Measurements from ENCODE around the gene DAPK3. TPM values are rescaled to one million over a fixed set of nuclear protein-coding genes. Genes with fewer than 3 reads are reported as not detected.

DAPK3 gene
- total RNA-seq, 2 donors from 2014 or later, result 89.9 to 106 TPM

DNA sequence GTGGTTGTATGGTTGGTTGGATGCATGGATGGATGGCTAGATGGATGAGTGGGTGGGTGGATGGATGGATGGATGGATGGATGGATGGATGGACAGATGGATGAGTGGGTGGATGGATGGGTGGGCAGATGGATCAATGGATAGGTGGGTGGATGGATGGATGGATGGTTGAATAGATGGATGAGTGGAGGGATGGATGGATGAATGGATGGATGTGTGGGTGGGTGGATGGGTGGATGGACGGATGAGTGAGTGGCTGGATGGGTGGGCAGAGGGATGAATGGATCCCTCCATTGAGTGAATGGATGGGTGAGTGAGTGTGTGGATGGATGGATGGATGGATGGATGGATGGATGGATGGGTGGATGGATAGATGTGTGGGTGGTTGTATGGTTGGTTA, 47.0 kb downstream of the DAPK3 start:
- Histone ChIP-seq H3K27me3 (ENCODE audit: control insufficient read depth, insufficient read depth, low read length, poor library complexity, severe bottlenecking) (no peaks in the 10 kb centered on the region), H3K9ac (ENCODE audit: extremely low read depth, low read length, poor library complexity, severe bottlenecking) (no peak overlapping the region), H3K27ac (ENCODE audit: low read depth, low read length) (no peak overlapping the region), H3K4me1 (ENCODE audit: control insufficient read depth, insufficient read depth, low read length) (no peaks in the 10 kb centered on the region), H3K9me3 (ENCODE audit: control insufficient read depth, low read length) (peaks cover 5% of the 10 kb centered on the region), H3K36me3 (ENCODE audit: control insufficient read depth, insufficient read depth, low read length) (no peaks in the 10 kb centered on the region), H3K4me3 (ENCODE audit: low read length) (no peak overlapping the region)
- Mint-ChIP-seq H3K36me3 (ENCODE audit: low read depth) (peaks cover 3% of the 10 kb centered on the region), H3K27me3 (ENCODE audit: insufficient read depth) (no peaks in the 10 kb centered on the region), H3K4me3 (no peak overlapping the region), H3K4me1 (no peaks in the 10 kb centered on the region), H3K27ac (no peak overlapping the region), H3K9me3 (peaks cover 5% of the 10 kb centered on the region)
- TF ChIP-seq, protein P1, sequence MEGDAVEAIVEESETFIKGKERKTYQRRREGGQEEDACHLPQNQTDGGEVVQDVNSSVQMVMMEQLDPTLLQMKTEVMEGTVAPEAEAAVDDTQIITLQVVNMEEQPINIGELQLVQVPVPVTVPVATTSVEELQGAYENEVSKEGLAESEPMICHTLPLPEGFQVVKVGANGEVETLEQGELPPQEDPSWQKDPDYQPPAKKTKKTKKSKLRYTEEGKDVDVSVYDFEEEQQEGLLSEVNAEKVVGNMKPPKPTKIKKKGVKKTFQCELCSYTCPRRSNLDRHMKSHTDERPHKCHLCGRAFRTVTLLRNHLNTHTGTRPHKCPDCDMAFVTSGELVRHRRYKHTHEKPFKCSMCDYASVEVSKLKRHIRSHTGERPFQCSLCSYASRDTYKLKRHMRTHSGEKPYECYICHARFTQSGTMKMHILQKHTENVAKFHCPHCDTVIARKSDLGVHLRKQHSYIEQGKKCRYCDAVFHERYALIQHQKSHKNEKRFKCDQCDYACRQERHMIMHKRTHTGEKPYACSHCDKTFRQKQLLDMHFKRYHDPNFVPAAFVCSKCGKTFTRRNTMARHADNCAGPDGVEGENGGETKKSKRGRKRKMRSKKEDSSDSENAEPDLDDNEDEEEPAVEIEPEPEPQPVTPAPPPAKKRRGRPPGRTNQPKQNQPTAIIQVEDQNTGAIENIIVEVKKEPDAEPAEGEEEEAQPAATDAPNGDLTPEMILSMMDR (conservative IDR thresholded peaks at IDR 0.05), result no peak
- no peak for DNase-seq
- 71% methylated on average over 1 of the region's 1 CpG; no CpG with 5 or more reads in 1 of the 2 experiments for WGBS, 2 experiments (ENCODE audit: insufficient coverage in 1 of 2, insufficient read length in 1 of 2)

DNA sequence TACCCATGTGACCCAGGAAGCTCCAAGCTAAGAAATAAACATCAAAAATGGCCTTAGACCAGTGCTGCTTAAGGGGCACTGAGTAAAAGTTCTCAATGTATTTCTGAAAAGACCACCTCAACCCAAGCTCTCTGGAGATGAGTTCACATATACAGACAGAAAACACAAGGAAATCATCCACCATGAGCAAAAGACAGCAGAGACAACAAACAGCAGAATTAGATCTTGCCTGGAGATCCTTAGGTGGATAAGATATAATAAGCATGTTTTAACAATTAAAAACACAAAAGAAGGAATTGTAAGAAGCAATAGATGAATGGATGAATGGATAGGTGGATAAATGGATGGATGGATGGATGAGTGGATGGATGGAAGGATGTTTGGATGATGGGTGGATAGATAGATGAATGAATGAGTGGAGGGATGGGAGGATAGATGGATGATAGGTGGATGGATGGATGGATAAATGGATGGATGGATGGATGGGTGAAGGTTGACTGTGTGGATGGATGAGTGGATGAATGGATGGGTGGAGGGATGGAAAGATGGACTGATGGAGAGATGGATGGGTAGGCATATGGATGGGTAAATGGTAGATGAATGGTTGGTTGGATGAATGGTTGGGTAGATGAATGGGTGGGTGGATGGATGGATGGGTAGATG, 47.7 kb downstream of the DAPK3 start:
- H3K27me3 ChIP-seq (ENCODE audit: control insufficient read depth, insufficient read depth, low read length, poor library complexity, severe bottlenecking), result no peaks in the 10 kb centered on the region

DNA sequence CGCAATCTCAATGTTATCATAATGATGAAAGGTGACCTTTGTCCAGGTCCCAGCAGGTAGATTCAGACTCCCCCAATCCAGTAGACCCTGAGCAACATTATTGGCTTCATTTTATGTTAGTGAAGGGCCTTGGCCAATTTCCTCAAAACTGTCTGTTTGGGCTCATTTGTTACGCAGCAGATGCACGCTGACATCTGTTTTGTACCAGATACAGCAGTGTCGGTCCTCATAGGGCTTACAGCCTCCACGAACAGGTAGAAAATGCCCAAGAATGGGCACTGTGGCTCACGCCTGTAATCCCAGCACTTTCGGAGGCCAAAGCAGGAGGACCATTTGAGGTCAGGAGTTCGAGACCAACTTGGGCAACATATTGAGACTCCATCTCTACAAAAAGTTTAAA, 51.1 kb downstream of the DAPK3 start:
- DNase-seq, result no peak
- Histone ChIP-seq H3K9ac (ENCODE audit: extremely low read depth, low read length, poor library complexity, severe bottlenecking) (no peak overlapping the region), H3K4me3 (ENCODE audit: low read length) (peak overlapping the region; percentile 60), H3K27ac (ENCODE audit: low read depth, low read length) (no peak overlapping the region), H3K4me1 (ENCODE audit: control insufficient read depth, insufficient read depth, low read length) (no peaks in the 10 kb centered on the region), H3K36me3 (ENCODE audit: control insufficient read depth, insufficient read depth, low read length) (no peaks in the 10 kb centered on the region), H3K9me3 (ENCODE audit: control insufficient read depth, low read length) (peaks cover 5% of the 10 kb centered on the region), H3K27me3 (ENCODE audit: control insufficient read depth, insufficient read depth, low read length, poor library complexity, severe bottlenecking) (no peaks in the 10 kb centered on the region)
- H3K4me3 Mint-ChIP-seq, result no peak overlapping the region
- H3K4me1 Mint-ChIP-seq, result no peaks in the 10 kb centered on the region
- no peaks in the 10 kb centered on the region for H3K27me3 Mint-ChIP-seq (ENCODE audit: insufficient read depth)
- peaks cover 9% of the 10 kb centered on the region for H3K9me3 Mint-ChIP-seq
- 92% methylated on average over 7 to 8 of the region's 8 CpGs for WGBS, 2 experiments (ENCODE audit: insufficient coverage in 1 of 2, insufficient read length in 1 of 2)
- H3K36me3 Mint-ChIP-seq (ENCODE audit: low read depth), result peaks cover 10% of the 10 kb centered on the region
- TF ChIP-seq, protein P1 (conservative IDR thresholded peaks at IDR 0.05), result no peak
- no peak overlapping the region for H3K27ac Mint-ChIP-seq

More for the DNA sequence above, 47.7 kb downstream of the DAPK3 start:
- TF ChIP-seq, protein P1 (conservative IDR thresholded peaks at IDR 0.05), result no peak
- DNase-seq, result no peak
- Mint-ChIP-seq H3K4me3 (no peak overlapping the region), H3K4me1 (no peaks in the 10 kb centered on the region), H3K27me3 (ENCODE audit: insufficient read depth) (no peaks in the 10 kb centered on the region), H3K36me3 (ENCODE audit: low read depth) (peaks cover 5% of the 10 kb centered on the region), H3K9me3 (peaks cover 5% of the 10 kb centered on the region), H3K27ac (no peak overlapping the region)
- Histone ChIP-seq H3K4me1 (ENCODE audit: control insufficient read depth, insufficient read depth, low read length) (no peaks in the 10 kb centered on the region), H3K9ac (ENCODE audit: extremely low read depth, low read length, poor library complexity, severe bottlenecking) (no peak overlapping the region), H3K4me3 (ENCODE audit: low read length) (no peak overlapping the region), H3K36me3 (ENCODE audit: control insufficient read depth, insufficient read depth, low read length) (no peaks in the 10 kb centered on the region), H3K9me3 (ENCODE audit: control insufficient read depth, low read length) (peaks cover 5% of the 10 kb centered on the region), H3K27ac (ENCODE audit: low read depth, low read length) (no peak overlapping the region)
